Measurements from ENCODE around the gene OR2M7.
"Not testable (repeated sequence)": the region's sequence is repeated elsewhere in the genome, so short reads cannot be mapped to it uniquely, and the experiment has no call there.

Gene OR2M7

GRCh38 chr1:248343451-248343850 lies 19.1 kb upstream of the OR2M7 start:
- DNase-seq (ENCODE audit: extremely low read depth, low read depth) = no peak
- TF ChIP-seq, protein P1, sequence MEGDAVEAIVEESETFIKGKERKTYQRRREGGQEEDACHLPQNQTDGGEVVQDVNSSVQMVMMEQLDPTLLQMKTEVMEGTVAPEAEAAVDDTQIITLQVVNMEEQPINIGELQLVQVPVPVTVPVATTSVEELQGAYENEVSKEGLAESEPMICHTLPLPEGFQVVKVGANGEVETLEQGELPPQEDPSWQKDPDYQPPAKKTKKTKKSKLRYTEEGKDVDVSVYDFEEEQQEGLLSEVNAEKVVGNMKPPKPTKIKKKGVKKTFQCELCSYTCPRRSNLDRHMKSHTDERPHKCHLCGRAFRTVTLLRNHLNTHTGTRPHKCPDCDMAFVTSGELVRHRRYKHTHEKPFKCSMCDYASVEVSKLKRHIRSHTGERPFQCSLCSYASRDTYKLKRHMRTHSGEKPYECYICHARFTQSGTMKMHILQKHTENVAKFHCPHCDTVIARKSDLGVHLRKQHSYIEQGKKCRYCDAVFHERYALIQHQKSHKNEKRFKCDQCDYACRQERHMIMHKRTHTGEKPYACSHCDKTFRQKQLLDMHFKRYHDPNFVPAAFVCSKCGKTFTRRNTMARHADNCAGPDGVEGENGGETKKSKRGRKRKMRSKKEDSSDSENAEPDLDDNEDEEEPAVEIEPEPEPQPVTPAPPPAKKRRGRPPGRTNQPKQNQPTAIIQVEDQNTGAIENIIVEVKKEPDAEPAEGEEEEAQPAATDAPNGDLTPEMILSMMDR (IDR thresholded peaks at IDR 0.05; ENCODE audit: low read depth, low read length) = no peak

DNA sequence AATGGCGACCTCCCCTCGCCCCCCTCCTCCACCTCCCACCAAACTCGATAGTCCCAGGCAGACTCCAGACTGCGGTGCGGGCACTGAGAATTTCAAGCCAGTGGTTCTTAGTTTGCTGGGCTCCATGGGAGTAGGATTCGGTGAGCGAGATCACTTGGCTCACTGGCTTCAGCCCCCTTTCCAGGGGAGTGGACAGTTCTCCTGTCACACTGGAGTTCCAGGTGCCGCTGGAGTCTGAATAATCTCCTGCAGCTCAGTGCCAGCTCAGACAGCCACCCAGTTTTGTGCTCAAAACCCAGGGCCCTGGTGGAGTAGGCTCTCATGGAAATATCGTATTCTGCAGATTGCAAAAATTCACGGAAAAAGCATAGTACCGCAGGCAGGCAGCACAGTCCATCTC lies 7.6 kb downstream of the OR2M7 start:
- no peak for DNase-seq (ENCODE audit: extremely low read depth, low read depth)

DNA sequence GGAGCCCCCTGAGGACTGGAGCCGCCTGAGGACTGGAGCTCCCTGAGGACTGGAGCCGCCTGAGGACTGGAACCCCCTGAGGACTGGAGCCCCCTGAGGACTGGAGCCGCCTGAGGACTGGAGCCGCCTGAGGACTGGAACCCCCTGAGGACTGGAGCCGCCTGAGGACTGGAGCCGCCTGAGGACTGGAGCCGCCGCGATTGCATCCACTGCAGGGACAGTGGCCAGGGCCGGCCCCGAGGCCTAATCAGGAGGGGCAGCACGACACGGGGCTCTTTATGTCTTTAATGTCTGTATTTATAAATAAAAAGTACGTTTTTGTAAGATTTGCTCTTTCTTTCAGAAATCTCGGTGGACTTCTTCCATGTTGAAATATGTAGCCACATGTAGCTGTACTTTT lies 17.6 kb downstream of the OR2M7 start:
- not testable (repeated sequence) for DNase-seq (ENCODE audit: extremely low read depth, low read depth)

More for the DNA sequence above, 7.6 kb downstream of the OR2M7 start:
- TF ChIP-seq, protein P1 (IDR thresholded peaks at IDR 0.05; ENCODE audit: low read depth, low read length) = no peak

DNA sequence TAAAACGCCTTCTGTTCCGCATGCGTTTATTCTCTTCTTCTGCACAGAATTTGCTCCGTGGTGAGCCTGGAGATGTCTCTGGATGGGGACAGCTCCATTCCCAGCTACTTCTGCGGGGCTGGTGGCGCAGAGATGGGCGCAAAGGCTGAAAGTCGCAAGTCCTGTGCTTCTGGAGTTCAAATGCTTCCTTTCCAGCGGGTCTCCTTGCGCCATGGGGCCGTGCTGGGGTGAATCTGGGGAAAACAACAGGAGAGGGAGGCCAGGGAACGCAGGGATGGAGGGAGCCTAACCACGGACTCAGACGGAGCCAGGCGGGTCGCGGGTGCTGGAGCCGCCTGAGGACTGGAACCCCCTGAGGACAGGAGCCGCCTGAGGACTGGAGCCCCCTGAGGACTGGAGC lies 18.3 kb downstream of the OR2M7 start:
- DNase-seq (ENCODE audit: extremely low read depth, low read depth) = no peak
- TF ChIP-seq, protein P1 (IDR thresholded peaks at IDR 0.05; ENCODE audit: low read depth, low read length) = no peak

GRCh38 chr1:248305672-248306071 lies 18.7 kb downstream of the OR2M7 start:
- not testable (repeated sequence) for DNase-seq (ENCODE audit: extremely low read depth, low read depth)

- TF ChIP-seq, protein P1 (IDR thresholded peaks at IDR 0.05; ENCODE audit: low read depth, low read length) = no peak
- DNase-seq (ENCODE audit: extremely low read depth, low read depth) = no peak
Observed at GRCh38 chr1:248303324-248303723, 21.0 kb downstream of the OR2M7 start, which contains the start of gene OR2T12. OR2T12 (minus strand) TSS chr1:248303424; CDS start chr1:248295578, 7,846 bp downstream.

- TF ChIP-seq, protein P1 (IDR thresholded peaks at IDR 0.05; ENCODE audit: low read depth, low read length) = no peak
- DNase-seq (ENCODE audit: extremely low read depth, low read depth) = no peak
Observed at GRCh38 chr1:248288391-248288790, 36.0 kb downstream of the OR2M7 start.

- DNase-seq (ENCODE audit: extremely low read depth, low read depth) = no peak
- TF ChIP-seq, protein P1 (IDR thresholded peaks at IDR 0.05; ENCODE audit: low read depth, low read length) = no peak
Observed at GRCh38 chr1:248277876-248278275, 46.5 kb downstream of the OR2M7 start, which contains the start of gene OR2T33. OR2T33 (minus strand) TSS chr1:248277976; CDS start chr1:248273814, 4,162 bp downstream.

Measured in AG09319 (cell line).